SK-MEL-5 (cell line): Measurements from ENCODE around the gene TMC1. TPM values are rescaled to one million over a fixed set of nuclear protein-coding genes. Genes with fewer than 3 reads are reported as not detected.

Source experiments
- DNase-seq: peaks from one replicate; pipeline ENCODE4 v3.0.0-alpha.2; 2016; ENCODE audit warnings: low read depth, low spot score
- in situ Hi-C: cut with HindIII; loops from 2 replicates; pipeline ENCODE4 v1.10.0; 2016; ENCODE audit warnings: low sequenced_read_pairs, high pct_unique_total_duplicates, low pct_unique_long_range_greater_than_20kb
- total RNA-seq: library from RNA; depleted of rRNA; stranded (reverse); fragments of >200 nt; shearing (Covaris generic); gene quantifications from 2 replicates; pipeline ENCODE4 v1.2.3, GENCODE V29; 2014

Gene TMC1
- total RNA-seq, 1 experiment from 2014 or later = 0.18 TPM

GRCh38 chr9:72589667-72590521 lies 68.5 kb downstream of the TMC1 start:
- in situ Hi-C loops = loop anchor here (25.0 kb wide), 1 partner anchor 122 kb away; no protein-coding TSS in a partner anchor

GRCh38 chr9:72590824-72591223 lies 69.4 kb downstream of the TMC1 start:
- no peak for DNase-seq
- in situ Hi-C loops = loop anchor here (25.0 kb wide), 1 partner anchor 121 kb away; no protein-coding TSS in a partner anchor

More at GRCh38 chr9:72589667-72590521, 68.5 kb downstream of the TMC1 start:
- no peak for DNase-seq

- peak; percentile 73 for DNase-seq
- in situ Hi-C loops = loop anchor here (25.0 kb wide), 1 partner anchor 120 kb away; no protein-coding TSS in a partner anchor
These were observed 71.3 kb downstream of the TMC1 start for GRCh38 chr9:72592502-72593403.

DNA sequence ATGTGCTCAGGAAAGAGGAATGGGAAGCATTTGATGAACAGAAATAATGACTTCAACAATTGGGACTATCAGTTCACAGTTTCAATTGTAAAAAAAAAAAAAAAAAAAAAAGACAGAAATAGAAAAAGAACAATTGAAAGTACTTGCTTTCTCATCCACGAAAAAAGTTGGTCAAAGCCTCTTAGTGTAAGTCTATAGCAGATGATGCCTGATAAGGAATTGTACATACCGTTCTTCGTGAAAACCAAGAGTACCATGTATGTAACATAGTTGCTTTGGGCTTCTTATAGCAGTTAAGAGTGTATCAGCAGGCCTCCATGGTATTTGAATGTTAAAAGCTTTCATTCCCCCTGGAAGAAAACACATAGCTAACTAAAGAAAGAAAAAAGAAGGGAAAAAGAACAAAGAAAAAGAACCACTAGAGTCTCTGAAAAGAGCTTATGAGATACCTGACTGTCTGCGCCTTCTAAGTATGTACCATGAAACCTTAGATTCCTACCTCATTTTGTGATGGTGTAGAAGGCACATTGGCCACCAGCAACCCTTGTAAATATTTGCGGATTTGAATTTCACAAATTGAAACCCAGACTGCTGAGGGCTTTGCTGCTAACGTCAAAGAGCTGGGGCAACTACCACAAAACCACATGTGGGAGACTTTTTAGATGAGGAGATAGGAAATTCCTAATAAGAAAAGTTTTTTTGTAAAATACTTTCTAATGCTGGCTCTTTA lies 75.2 kb downstream of the TMC1 start:
- no peak for DNase-seq
- in situ Hi-C loops = loop anchor here (25.0 kb wide), 1 partner anchor 116 kb away; no protein-coding TSS in a partner anchor

- no peak for DNase-seq
- in situ Hi-C loops = loop anchor here (25.0 kb wide), 1 partner anchor 115 kb away; no protein-coding TSS in a partner anchor
These were observed 75.7 kb downstream of the TMC1 start for GRCh38 chr9:72597181-72597517.

DNA sequence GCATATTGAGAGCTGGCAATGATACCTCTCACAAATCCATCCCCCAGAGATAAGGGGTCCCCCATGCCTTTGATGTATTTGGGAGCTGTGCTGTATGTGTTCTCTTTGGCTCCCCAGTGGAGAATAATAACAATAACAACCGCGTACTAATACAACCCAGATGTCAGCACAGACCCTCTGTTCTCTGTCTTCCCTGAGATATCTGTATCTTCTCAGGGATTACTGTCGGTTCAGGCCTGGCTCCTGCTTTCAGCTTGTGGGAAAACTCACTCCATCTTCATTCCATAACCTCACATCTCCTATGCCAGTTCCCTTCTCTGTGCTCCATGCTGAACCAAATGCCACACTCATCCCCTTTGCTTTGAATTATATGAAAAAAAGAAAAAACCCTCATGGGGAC lies 76.2 kb downstream of the TMC1 start:
- in situ Hi-C loops = loop anchor here (25.0 kb wide), 1 partner anchor 115 kb away; no protein-coding TSS in a partner anchor
- DNase-seq = no peak

DNA sequence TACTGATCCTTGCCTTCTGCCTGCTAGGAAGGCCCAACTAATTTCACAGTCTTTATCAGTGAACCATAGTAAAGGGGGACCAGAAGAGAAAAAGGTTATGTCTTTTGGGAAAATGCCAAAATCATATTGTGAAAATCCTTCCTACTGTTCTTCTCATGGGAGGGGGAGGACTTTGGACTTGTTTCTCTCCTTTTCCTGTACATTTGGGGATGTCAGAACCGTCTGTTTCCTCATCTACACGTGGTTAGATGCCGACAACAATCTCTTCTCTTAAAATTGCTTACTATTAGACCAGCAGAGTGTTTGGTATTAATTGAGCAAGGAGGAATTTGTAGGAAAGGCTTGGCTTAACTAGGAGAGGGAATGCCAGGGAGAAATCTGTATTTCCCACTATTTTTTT lies 77.2 kb downstream of the TMC1 start:
- in situ Hi-C loops = loop anchor here (25.0 kb wide), 1 partner anchor 114 kb away; no protein-coding TSS in a partner anchor
- no peak for DNase-seq

DNA sequence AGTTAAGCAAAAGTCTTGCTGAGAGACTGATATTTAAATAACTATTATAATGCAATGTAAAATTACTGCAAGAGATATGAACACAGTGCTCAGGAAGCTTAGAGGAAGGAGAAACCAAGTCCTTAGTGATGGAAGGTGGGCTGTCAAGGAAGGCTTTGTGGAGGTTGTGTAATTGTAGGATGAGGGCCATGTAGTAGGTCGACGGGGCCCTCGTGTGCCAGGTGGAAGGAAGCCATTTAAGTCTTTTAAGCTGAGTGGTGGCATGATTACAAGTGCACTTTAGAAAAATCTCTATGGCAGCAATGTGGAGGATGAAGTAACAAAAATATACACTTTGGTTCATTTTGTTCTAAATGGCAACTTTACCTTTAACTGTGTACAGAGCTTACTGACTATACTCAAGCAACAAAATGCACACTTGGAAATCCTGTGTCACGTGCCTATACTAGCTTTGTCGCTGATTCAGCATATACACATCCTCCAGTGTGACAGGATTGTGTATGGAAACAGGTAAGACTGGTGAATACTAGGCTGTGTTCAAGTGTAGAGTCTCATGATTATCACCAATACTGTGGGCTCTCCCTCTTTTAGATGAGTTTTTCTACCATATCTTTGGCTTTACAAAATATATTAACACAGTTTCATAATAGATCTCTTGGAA lies 78.6 kb downstream of the TMC1 start:
- no peak for DNase-seq
- in situ Hi-C loops = loop anchor here (25.0 kb wide), 1 partner anchor 112 kb away; no protein-coding TSS in a partner anchor

- in situ Hi-C loops = no loop called here
- DNase-seq = no peak
These were observed 79.3 kb downstream of the TMC1 start for GRCh38 chr9:72600671-72601070.

GRCh38 chr9:72601615-72602014 lies 80.2 kb downstream of the TMC1 start:
- in situ Hi-C loops = no loop called here
- DNase-seq = no peak

GRCh38 chr9:72612449-72612848 lies 91.0 kb downstream of the TMC1 start:
- in situ Hi-C loops = no loop called here
- no peak for DNase-seq

DNA sequence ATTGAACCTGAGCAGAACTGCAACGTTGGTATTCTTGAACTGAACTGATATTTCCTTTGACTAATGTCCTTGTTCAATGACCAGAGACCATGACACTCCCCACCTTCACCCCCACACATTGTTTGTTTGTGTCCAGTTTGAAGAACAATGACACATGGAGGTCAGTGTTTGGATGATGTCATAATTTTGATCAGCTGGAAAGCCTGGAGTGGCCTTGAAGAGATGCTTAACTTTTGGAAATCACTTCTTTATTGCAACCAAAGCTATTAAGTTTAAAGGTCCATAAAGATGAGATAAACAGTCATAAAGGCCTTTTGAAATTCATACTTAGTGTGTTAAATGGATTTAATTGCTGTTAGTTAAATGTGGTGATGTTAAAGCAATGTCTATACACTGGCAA lies 92.7 kb downstream of the TMC1 start:
- no peak for DNase-seq
- in situ Hi-C loops = no loop called here

DNA sequence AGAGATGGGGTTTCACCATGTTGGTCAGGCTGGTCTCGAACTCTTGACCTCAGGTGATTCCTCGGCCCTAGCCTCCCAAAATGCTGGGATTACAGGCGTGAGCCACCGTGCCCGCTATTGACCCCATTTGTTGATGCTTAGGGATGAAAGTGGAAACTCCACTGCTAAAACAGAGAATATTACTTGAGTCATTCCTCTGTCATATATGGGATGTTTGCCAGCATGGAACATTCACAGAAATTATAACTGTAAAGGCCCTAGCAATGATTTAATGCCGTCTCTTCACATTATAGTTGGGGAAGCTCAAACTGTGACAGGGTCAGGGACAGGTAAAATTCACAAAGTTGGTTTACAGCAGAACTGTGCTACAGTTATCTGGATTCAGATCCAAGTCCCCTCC lies 94.5 kb downstream of the TMC1 start:
- in situ Hi-C loops = no loop called here
- no peak for DNase-seq

- no peak for DNase-seq
- in situ Hi-C loops = no loop called here
These were observed 97.4 kb downstream of the TMC1 start for GRCh38 chr9:72618811-72619210.

GRCh38 chr9:72622186-72622585 lies 100.8 kb downstream of the TMC1 start:
- peak; percentile 93 for DNase-seq
- in situ Hi-C loops = no loop called here

DNA sequence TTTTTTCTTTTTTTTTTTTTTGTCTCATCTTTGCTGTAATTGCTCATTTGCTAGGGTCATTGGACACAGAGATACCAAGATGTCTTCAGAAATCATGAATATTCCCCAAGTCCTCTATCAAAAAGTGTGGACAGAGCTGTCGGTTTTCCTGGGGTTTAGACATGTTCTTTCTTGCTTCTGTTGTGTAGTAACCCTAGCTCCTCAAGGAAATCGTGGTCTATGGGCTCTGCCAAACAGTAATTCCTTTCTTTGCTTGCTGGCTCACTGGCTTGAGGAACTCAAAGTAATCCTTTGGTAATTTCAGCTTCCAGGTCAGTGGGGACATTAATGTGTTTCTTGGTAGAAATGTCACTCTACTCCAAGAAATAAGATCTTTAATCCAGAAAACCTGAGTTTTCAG lies 101.7 kb downstream of the TMC1 start:
- peak; percentile 32 for DNase-seq

GRCh38 chr9:72627147-72627546 lies 105.7 kb downstream of the TMC1 start:
- in situ Hi-C loops = no loop called here
- DNase-seq = no peak

More for the DNA sequence above, 101.7 kb downstream of the TMC1 start:
- in situ Hi-C loops = no loop called here
